Activated CD4-positive, alpha-beta T cell treated with anti-CD3 and anti-CD28 coated beads for 24 hours (primary cell): ENCODE data around the gene MALAT1.

Experiments used
- DNase-seq, 2 donors: peaks; one replicate each; pipeline ENCODE4 v3.0.0-alpha.2; 2020; ENCODE audit warnings: low read depth in 2 of 2

The MALAT1 gene

DNA sequence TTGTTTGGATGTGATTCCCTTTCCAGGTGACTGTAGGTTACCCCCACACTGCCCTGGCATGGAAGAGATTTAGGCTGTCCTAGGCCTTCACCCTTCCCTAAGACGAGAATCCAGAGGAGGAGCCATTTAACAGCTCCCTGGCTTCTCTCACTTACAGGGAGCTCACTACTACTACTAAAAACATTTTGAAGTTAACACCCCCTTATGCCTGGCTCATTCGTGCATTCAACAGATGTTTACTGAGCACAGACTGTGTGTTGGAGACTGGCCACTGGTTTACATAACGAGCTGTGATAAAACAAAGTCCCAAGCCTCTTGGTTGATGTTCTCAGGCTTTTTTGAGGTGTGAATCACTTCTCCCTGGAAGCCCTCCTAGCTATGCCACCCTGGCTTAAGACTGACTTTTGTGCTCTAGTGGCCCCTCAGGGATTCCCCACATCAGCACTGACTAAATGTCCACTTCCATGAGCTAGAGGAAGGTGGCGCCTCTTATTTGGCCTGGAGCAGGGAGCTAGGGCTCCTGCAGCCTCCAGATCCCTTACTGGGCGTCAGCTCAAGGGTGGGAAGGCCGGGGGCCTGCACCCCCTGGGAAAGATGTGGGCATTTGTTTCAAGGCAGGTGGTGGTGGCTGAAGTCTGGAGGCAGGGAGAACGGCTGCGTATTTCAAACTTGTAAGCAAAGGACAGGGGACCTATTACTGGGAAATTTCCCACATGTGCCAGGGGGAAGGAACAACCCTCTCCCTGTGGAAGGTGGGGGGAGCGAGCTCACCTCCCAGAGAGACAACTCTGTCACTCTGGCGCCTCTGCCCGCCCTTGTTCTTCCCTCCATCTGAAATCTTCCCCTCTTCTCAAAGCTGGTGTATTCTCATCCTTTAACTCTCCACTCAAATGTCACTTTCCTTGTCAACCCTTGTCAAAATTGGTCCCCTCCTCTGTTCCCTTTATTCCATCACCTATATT, 19.4 kb upstream of the MALAT1 start:
- DNase-seq, result no peak

DNA sequence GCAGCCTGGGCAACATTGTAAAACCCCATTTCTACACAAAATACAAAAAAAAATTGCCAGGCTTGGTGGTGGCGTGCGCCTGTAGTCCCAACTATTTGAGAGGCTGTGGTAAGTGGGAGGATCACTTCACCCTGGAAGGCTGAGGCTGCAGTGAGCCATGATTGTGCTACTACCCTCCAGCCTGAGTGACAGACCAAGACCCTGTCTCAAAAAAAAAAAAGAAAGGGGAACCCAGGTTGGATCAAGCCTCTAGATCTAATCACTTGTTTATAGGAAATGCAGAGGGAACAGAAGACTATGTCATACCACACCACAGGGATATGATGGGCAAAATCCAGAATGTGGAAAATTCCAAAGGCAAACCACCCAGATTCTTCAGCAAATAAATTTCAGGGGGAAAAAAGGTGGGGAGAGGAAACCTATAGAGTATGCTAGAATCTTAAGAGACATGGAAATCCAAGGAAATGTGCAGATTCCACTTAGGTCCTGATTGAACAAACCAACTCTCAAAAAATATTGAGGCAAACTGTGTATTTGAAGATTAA, 16.5 kb upstream of the MALAT1 start:
- no peak for DNase-seq

DNA sequence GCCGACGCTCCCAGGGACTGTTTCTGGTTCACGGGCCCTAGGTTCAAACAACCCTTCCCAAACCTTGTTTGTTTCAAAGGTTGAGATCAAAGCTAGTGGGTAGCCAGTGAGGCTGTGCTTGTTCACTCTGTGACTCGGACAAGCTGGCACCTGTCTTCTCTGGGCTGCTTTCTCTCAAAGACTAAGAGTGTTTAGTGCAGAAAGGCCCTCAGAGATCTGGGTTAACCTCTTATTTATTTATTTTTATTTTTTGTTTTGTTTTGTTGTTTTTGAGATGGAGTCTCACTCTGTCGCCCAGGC, 13.0 kb upstream of the MALAT1 start:
- no peak for DNase-seq

DNA sequence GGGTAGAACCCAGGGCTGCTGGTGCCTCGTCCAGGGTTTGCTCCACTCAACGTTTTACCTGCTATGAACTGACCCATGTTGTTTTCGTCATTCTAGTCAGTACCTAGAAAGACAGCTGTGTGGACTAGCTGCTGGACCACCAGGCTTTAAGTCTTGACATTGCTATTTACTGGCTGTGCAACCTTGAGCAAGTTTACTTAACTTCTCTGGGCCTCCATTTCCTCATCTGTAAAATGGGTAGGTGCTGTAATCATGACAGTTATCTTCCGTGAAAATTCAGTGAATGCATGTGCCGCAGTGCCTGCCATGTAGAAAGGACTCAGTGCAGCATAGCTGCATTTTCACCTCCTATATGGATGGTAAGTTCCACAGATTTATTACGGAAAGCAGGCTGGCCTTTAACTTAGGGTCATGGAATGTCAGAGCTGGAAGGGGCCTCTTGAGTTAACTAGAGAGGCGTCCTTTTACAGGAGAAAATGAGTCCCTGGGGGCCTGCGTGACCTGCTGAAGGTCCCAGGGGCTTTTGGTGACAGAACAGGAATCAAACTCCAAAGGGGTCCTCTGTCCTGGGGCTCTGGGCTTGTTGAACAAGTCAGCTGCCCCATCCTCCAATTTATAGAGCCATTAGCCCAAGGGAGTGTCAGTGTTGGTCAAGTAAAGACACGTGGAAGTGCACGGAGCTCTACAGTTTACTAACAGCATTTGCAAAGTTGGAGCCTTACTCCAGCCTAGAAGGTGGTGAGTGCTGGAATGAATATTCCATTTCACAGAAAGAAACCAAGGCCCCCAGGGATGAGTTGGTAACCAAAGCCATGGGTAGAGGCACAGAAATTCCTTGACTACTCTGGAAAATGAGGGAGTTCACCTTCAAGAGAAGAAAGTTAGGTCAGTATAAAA, 12.0 kb upstream of the MALAT1 start:
- DNase-seq, result no peak

DNA sequence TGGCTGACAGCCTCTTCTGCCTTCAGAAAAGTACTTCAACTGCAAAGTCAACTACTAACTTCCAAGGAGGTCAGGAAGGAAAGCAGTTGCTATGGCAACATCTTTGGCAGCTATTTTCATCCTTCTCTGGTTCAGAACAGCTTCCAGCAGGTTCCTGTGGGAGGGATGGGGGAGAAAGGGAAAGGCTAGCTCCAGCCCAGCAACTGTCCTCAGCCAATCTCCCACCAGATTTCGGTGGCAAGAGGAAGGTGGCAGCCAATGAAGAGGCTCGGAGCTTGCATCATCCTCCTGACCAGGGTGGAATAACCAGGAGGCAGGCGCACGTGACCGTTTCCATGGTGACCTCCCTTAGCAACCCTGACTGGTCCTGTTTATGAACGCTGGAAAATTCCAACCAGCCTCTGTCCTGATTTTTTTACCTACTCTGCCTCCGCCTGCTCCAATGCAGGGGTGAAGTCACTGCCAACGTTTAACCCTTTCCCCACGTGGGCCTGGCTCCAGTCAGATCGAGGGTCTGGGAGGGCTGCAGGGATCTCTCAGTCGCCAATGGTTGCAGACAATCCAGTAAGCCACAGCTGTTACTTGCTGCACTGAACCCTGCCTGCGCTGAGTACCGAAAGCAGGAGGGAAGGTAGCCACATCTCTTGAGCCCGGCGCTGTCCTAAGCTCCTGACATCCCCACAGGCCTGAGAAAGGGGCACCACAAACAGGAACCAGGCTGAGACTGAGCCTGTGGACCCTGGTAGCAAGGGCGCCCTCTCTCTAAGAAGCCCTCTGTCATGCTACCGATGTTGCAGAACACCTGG, 11.2 kb upstream of the MALAT1 start:
- DNase-seq, result no peak

DNA sequence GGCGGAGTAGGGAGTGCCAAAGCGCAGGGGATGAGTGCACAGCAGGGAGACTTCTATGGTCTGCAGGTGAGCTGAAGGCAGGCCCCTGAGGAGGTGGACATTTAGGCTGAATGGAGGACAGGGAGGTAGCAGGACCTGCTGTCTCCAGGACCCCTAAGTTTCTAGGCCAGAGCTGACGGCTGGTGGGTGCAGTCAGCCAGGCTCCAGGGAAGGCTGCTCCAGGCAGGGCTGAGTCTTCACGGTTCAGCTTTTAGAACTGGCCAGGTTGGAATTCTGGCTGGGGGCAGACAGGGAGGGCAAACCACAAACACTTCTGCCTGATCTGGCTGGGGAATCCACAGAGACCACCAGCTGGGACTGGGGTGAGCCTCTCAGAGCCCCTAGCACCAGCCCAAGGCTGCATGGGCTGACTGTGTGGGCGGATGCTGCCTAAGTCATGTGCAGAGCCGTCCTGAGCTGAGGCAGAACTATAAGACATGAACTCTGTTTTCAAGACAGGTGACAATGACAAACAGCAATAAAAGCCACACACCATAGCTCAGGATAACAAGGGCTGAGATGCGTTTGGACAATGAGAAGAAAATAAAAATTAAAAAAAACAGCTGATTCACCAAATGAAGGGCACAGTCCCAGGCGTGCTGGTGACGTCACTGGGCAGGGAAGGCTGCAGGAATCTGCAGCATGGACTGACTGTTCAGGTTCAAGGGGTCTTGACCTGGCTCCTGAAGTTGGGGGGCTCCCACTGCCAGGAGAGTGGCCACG, 10.4 kb upstream of the MALAT1 start:
- DNase-seq, result no peak

DNA sequence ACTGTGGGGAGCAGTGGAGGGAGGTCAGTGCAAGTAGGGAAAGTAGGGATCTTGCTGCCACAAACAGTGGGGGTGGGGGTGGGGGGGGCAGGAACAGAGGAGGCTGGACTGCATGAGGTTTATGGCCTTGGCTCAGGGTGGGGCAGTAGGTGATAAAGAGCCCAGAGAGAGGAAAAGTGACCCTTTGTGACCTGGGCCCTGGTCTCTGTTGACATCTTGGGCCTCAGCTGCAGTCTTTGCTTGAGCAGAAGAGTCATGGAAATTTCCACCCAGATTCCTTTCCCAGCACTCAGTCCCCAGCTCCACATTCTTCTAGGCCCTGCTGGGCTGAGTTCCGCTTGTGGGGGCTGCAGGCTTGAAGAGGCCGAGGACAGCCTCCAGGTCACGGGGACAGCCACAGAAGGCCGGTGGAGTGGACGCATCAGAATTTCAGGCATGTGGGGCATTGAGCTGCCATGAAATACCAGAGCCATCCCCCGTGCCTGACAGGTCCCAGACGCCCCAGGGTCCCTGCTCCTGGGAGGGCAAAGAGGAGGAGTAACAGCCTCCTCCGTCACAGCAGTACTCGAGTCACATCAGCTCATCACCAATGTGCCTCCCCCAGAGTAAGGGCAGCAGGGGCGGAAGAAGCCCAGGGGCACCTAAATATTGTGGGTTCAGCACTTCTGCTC, 9.7 kb upstream of the MALAT1 start:
- DNase-seq, result no peak

DNA sequence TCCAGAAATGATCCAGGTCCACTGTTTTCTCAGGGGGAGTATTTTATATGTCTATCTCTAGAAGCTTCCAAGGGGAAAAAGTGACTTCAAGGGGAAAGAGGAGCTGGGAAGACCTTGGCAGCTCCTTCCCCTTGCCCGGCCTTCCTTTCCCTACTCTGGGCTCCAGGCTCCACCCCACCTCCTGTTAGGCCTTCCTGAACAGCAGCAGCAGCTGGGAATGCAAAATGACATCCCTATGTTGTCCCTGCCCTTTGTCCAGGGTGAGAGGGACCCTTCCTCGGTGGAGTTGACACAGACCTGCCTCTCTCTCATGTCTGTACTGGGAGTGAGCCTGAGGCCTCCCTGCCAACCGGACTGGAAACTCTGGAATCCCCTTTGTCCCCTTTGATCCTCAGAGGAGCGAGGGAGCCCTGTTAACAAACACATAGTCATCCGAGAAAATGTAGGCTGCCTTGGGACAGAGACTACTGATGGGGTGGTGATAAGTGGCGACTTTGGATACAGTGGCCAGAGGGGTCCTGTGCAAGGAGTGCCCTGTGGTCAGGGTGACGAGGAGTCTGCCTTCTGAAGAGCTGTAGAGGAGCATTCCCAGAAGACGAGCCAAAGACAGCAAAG, 9.0 kb upstream of the MALAT1 start:
- DNase-seq, result no peak

DNA sequence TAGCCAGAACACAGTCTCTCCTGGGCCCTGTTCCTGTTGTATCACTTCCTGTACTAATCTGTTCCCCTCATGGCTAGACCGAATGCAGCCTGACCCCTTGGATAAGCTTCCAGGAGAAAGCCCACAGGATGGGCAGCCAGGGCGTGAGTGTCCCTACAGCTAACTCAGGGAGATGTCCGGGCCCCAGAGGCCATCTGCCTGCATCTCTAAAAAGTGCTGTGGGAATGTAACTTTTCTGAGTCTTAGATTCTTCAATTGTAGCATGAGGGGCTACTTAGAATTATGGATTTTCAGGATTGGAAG, 7.7 kb upstream of the MALAT1 start:
- DNase-seq, result no peak

DNA sequence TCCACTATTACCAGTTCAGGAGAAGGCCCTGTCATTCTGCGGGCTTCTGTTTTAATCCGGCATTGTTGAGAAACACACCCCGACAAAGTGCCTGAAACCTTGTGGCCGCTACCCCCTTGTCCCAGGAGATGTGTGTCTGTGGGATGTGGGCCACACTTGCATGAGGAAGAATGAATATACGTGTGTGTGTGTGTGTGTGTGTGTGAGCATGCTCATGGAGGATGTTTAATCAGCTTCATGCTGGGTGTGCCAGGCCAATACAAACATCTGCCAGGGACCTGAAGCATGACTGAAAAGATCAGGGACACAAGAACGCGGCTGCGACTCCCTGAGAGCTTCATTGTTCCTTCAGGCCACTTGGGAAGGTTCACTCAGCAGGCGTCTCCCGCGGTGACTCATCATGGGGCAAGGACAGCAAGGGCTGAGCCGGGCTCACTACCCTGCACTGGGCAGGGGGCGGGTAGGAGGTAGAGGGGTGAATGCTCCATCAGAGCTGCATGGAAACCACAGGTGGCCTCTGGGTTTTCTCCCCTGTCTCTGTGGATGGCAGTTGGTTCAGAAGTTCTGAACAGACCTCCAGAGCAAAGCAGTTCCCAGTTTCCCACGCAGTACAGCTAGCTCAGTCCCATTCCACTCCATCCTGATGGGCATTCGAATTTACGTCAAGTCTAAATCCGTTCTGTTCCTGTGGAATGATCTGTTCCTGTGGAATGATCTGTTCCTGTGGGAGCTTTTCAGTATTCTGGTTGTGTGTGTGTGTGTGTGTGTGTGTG, 7.0 kb upstream of the MALAT1 start:
- DNase-seq, result no peak

DNA sequence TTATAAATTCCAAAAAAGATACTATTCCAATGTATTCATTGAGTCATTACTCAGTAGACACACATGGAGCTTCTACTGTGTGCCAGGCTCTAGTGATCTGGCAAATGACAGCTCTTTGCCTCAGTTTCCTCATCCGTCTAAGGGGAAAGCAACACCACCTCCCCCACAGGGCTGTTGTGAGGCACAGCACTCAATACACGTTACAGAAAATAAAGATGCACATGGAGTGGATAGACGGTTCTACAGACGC, 6.5 kb upstream of the MALAT1 start:
- DNase-seq, result no peak

DNA sequence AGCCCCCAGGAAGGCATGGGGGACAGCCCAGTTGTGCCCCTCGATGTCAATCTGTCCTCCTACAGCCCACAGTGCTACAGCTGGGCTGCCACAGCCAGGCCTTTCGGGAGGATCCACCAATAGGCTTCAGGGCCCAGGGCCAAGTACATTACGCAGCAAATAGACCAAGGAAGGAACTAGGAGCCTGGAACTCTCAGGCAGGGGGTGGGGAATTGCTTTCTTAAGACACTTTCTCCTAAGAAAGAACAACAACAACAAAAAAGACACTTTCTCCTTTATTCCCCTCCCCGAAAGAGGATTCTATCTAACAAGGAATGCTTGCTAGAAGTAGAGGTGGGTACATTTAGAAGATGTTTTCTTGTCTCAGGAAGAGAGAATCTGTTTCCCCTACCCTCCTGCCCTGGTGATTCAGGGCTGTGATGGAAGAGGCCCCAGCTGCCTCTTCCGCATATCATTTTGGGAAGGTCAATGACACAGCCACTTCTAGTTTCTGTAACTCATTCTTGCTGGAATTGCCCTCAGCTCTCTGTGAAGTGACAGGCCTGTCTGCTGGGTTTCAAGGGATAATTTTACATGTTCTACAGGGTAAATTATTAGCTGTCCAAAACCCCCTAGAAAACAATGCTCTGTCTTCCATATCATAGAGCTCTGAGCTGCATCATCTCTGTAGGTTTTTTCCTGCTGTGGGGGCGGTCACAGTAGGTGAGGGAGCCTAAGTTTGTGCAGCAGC, 6.0 kb upstream of the MALAT1 start:
- no peak for DNase-seq

DNA sequence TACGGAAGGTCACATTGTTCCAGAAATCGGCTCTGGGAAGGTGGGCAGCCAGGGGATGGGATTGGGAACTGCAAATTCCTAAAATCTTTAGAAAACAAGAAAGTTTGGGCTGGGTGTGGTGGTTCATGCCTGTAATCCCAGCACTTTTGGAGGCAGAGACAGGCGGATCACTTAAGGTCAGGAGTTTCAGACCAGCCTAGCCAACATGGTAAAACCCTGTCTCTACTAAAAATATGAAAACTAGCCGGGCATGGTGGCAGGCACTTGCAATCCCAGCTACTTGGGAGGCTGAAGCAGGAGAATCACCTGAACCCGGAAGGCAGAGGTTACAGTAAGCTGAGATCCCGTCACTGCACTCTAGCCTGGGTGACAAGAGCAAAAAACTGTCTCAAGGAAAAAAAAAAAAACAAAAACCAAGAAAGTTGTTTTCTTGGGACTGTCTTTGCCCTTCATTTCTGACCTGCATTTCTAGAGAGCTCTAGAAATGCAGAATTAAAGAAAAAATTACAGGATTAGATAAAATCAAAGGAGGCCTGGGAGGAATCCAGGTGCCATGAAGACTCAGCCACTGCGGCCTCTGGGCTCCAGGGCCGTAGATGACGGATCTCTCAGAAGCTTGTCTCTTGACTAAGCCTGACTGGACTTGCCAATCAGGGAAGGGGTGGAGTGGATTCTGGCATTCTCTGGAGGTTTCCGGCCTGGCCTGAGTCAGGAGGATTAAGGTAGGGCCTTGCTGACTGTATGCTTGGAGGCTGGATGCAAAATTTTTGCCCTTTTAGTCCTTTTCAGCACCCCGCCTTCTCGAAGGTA, 5.3 kb upstream of the MALAT1 start:
- DNase-seq, result no peak

DNA sequence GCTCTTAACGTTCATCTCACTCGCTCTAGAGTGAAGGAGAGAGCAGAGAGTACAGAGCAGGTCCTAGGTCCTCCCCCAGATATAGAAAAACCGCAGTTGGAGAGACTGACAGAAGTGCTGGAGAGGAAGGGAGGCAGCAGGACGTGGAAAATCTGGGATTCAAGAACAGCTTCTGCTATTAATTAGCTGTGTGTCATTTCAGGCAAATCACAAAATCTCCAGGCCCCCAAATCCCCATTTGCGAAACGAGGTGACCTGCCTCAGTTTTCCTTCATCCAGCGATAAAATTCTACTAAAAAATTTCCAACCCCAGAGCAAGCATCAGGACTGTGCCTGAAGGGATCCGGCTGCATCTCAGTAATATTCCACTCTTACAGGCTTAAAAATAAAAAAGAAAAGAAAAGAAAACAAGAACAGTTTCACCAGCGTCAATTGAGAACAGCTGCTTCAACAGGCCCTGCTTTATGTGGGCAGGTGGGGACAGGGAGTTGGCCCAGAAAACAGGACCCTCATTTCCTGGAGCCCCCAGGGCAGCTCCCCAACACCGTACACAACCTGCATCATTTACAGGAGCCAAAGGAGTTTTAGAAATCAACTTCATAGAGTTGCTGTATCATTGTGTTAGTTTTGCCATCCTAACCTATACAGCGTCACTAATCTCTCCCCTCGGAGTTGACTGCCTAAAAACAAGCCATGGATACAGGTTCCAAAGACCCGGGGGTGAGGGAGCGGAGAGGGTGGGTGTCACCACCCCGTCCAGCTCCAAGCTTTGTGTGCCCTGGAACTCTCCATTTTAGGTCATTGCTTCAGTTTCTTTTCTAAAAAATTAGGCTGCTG, 2.3 kb upstream of the MALAT1 start:
- DNase-seq, result no peak

DNA sequence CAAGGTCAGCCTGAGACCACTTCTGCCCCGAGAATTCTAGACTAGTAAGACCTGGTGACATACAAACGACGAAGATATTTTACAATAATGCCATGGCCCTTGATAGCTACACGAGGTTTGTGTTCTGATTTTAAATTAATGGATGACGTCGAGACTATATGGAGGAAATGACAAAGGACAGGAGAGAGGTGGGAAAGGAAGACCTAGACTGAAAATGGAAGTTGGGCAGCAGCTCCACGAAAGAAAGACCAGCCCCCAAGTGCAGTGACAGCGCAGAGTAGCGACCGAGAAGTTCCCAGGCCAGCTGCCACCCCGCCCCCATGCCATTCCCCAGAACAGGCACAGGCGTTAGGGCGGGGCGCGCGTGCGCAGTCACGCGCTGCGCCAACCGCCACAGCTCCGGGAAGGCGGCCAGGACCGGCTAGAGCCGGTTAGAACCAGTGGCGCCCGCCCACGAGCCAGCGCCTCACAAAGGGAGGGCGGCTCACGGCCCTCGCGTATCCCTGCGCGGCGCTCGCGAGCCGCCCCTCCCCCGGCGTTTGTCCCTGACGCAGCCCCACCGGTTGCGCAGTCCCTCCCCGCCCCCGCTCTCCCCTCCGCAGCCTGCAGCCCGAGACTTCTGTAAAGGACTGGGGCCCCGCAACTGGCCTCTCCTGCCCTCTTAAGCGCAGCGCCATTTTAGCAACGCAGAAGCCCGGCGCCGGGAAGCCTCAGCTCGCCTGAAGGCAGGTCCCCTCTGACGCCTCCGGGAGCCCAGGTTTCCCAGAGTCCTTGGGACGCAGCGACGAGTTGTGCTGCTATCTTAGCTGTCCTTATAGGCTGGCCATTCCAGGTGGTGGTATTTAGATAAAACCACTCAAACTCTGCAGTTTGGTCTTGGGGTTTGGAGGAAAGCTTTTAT, 1.5 kb upstream of the MALAT1 start:
- peak; percentile 98 to 99 for DNase-seq

DNA sequence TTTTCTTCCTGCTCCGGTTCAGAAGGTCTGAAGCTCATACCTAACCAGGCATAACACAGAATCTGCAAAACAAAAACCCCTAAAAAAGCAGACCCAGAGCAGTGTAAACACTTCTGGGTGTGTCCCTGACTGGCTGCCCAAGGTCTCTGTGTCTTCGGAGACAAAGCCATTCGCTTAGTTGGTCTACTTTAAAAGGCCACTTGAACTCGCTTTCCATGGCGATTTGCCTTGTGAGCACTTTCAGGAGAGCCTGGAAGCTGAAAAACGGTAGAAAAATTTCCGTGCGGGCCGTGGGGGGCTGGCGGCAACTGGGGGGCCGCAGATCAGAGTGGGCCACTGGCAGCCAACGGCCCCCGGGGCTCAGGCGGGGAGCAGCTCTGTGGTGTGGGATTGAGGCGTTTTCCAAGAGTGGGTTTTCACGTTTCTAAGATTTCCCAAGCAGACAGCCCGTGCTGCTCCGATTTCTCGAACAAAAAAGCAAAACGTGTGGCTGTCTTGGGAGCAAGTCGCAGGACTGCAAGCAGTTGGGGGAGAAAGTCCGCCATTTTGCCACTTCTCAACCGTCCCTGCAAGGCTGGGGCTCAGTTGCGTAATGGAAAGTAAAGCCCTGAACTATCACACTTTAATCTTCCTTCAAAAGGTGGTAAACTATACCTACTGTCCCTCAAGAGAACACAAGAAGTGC, 661 bp upstream of the MALAT1 start:
- DNase-seq, result peak in 1 of 2 donors; percentile 39
